Measurements from ENCODE around the gene LRRC10B. TPM values are rescaled to one million over a fixed set of nuclear protein-coding genes. Genes with fewer than 3 reads are reported as not detected.

Gene LRRC10B
- total RNA-seq, 1 experiment from 2014 or later: not detected

DNA sequence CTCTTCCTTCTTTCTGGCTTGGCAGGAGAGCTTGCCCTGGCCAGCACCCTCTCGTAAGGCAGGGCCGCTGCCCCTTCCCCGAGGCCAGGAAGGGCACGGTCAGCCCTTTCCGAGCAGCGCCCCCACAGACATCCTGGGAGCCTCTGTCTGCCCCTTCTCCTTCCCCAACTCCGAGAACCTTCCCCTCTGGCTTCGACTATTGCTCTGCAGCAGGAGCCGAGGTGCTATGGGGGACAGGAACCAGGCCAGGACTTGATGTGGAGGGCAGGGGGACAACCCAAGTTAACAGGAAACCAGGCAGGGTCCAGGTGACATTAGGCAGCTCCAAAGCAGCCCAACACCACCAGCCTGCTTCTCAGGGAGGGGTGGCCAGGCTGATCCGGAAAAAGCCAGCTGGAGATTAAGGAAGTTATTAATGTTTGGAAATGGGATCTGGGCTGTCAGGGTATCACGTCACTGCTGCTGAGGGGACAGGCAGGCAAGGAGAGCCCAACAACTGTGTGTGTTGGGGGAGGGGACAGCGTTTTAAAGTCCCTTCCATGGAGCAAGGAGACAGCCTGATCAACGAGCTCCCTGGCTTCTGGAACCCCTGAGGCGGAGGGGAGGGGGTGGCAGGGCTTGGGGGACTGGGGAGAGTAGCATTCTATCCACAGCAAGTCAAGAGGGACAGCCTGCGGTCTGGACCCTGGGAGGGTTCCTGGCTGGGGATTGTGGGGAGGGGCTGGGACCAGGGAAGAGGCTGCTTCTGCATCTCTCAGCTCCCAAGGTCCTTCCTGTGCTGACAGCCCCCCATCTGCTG, 45.0 kb downstream of the LRRC10B start:
- no peak overlapping the region for H2AFZ ChIP-seq (ENCODE audit: low read depth, low read length, poor library complexity, severe bottlenecking)
- peak overlapping the region; percentile 12; the same call in 1 of the 2 replicates for H3K4me2 ChIP-seq (ENCODE audit: low read length)
- TF ChIP-seq CBX3 (IDR thresholded peaks at IDR 0.05; ENCODE audit: low read depth) (no peak), TCF7L2 (IDR thresholded peaks at IDR 0.05; ENCODE audit: borderline replicate concordance, extremely low read depth, insufficient read depth, insufficient read length) (no peak), ELF1 (IDR thresholded peaks at IDR 0.05; ENCODE audit: borderline replicate concordance, low read depth) (no peak), YY1 (IDR thresholded peaks at IDR 0.05; ENCODE audit: extremely low read depth, insufficient replicate concordance, low read depth, low read length) (no peak), RAD21 (IDR thresholded peaks at IDR 0.05; ENCODE audit: low read depth) (no peak), POLR2A (IDR thresholded peaks at IDR 0.05; ENCODE audit: borderline replicate concordance, extremely low read depth, insufficient read depth, insufficient read length) (no peak), EZH2 (IDR thresholded peaks at IDR 0.05) (no peak), REST (IDR thresholded peaks at IDR 0.05; ENCODE audit: low read depth) (no peak), FOSL1 (IDR thresholded peaks at IDR 0.05; ENCODE audit: low read depth) (no peak), JUND (IDR thresholded peaks at IDR 0.05) (no peak), SP1 (IDR thresholded peaks at IDR 0.05; ENCODE audit: low read depth) (no peak), SRF (IDR thresholded peaks at IDR 0.05; ENCODE audit: low read depth) (no peak)
- TF ChIP-seq, protein P1, sequence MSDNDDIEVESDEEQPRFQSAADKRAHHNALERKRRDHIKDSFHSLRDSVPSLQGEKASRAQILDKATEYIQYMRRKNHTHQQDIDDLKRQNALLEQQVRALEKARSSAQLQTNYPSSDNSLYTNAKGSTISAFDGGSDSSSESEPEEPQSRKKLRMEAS (IDR thresholded peaks at IDR 0.05): no peak
- TF ChIP-seq, protein P2, sequence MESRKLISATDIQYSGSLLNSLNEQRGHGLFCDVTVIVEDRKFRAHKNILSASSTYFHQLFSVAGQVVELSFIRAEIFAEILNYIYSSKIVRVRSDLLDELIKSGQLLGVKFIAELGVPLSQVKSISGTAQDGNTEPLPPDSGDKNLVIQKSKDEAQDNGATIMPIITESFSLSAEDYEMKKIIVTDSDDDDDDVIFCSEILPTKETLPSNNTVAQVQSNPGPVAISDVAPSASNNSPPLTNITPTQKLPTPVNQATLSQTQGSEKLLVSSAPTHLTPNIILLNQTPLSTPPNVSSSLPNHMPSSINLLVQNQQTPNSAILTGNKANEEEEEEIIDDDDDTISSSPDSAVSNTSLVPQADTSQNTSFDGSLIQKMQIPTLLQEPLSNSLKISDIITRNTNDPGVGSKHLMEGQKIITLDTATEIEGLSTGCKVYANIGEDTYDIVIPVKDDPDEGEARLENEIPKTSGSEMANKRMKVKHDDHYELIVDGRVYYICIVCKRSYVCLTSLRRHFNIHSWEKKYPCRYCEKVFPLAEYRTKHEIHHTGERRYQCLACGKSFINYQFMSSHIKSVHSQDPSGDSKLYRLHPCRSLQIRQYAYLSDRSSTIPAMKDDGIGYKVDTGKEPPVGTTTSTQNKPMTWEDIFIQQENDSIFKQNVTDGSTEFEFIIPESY (IDR thresholded peaks at IDR 0.05; ENCODE audit: extremely low read depth, insufficient replicate concordance, low read length): no peak
- CTCF ChIA-PET: interaction anchor here (0.8 to 1.3 kb wide), 2 partner anchors 13 to 36 kb away, joined by 3 read pairs; no protein-coding TSS in a partner anchor
- no peaks in the 10 kb centered on the region for H3K9me2 ChIP-seq (ENCODE audit: insufficient read depth)
- H3K9me3 ChIP-seq (ENCODE audit: control insufficient read depth in 1 of 2, insufficient read depth in 1 of 2, low read depth in 1 of 2, low read length in 2 of 2): no peaks in the 10 kb centered on the region
- intact Hi-C loops (cut with micrococcal nuclease): no loop called here
- DNase-seq (ENCODE audit: low read depth, low spot score) (no peak), ATAC-seq (no peak)
- RAD21 ChIA-PET (ENCODE audit: low non-redundant PET in 1 of 2, low total read pairs in 2 of 2, uncharacterized antibody in 2 of 2, unreplicated experiment in 2 of 2): no interaction called here
- no peak overlapping the region for H3K27ac ChIP-seq (ENCODE audit: low read depth, low read length)
- H3K4me3 ChIP-seq (replicated peaks in 1 of 2; ENCODE audit: low read depth in 1 of 2, low read length in 2 of 2): no peak overlapping the region
- H4K20me1 ChIP-seq (ENCODE audit: insufficient read depth): no peaks in the 10 kb centered on the region
- H3K79me2 ChIP-seq (ENCODE audit: insufficient read depth, low read length): no peaks in the 10 kb centered on the region
- no peak overlapping the region for H3K9ac ChIP-seq (ENCODE audit: low read length)
- H3K4me1 ChIP-seq (ENCODE audit: control insufficient read depth in 1 of 2, insufficient read depth in 2 of 2, low read length in 2 of 2): peaks cover 12 to 35% of the 10 kb centered on the region in 2 experiments
- POLR2A ChIA-PET: no interaction called here
- BruUV-seq (replicated peaks): no TSS peak
- no peaks in the 10 kb centered on the region for H3K27me3 ChIP-seq (ENCODE audit: insufficient read depth, low read length)
- no peaks in the 10 kb centered on the region for H3K36me3 ChIP-seq (ENCODE audit: control insufficient read depth in 1 of 2, insufficient read depth in 2 of 2, low read length in 2 of 2)

Measured in HCT116 (cell line).